ENCODE measurements around the gene RASAL3. TPM values are rescaled to one million over a fixed set of nuclear protein-coding genes. Genes with fewer than 3 reads are reported as not detected.

RASAL3 gene
- total RNA-seq, 1 experiment from 2014 or later, result 1.9 TPM

GRCh38 chr19:15456441-15456840 lies 7.9 kb downstream of the RASAL3 start:
- Mint-ChIP-seq H3K4me3 (peak overlapping the region; percentile 35 to 72), H3K36me3 (ENCODE audit: insufficient read depth in 1 of 3, low read depth in 3 of 3) (no peaks in the 10 kb centered on the region), H3K4me1 (peaks cover 7 to 21% of the 10 kb centered on the region in 2 experiments), H3K9me3 (no peaks in the 10 kb centered on the region; a peak in 4 of 5 replicates), H3K27ac (no peak overlapping the region), H3K27me3 (ENCODE audit: low read depth) (peaks cover 84% of the 10 kb centered on the region)
- Histone ChIP-seq H2AFZ (ENCODE audit: low read length) (no peak overlapping the region), H3T11ph (ENCODE audit: low read length) (no peak overlapping the region), H3K14ac (ENCODE audit: insufficient read depth, low read length) (no peak overlapping the region), H3K23me2 (ENCODE audit: insufficient read length, low read depth, low read length, poor library complexity, severe bottlenecking) (peaks cover 19% of the 10 kb centered on the region), H3K18ac (ENCODE audit: insufficient read length, low read depth, low read length) (no peak overlapping the region), H2AK5ac (ENCODE audit: insufficient read length, low read length) (no peak overlapping the region), H3K27me3 (ENCODE audit: insufficient read depth, low read length) (peaks cover 14% of the 10 kb centered on the region; the same call in 1 of the 2 replicates), H3K79me2 (ENCODE audit: insufficient read depth, low read length) (no peaks in the 10 kb centered on the region), H4K20me1 (ENCODE audit: control insufficient read depth, insufficient read depth, insufficient read length) (no peaks in the 10 kb centered on the region), H2BK20ac (ENCODE audit: low read depth, low read length, poor library complexity, severe bottlenecking) (no peak overlapping the region), H3K4me1 (ENCODE audit: insufficient read depth, low read length) (no peaks in the 10 kb centered on the region), H2BK5ac (ENCODE audit: insufficient read length, low read length) (no peak overlapping the region), H3K9ac (ENCODE audit: extremely low read depth, insufficient read length, low read length) (no peak overlapping the region), H3K79me1 (ENCODE audit: insufficient read depth, low read depth, low read length, poor library complexity, severe bottlenecking) (no peaks in the 10 kb centered on the region), H2BK120ac (ENCODE audit: low read depth, low read length, poor library complexity, severe bottlenecking) (no peak overlapping the region), H4K5ac (ENCODE audit: insufficient read length, low read depth, low read length) (no peak overlapping the region), H2BK12ac (ENCODE audit: insufficient read length, low read depth, low read length) (no peak overlapping the region), H2BK15ac (ENCODE audit: low read depth, low read length) (no peak overlapping the region), H3K56ac (ENCODE audit: insufficient read length, low read depth, low read length) (no peak overlapping the region), H3K27ac (ENCODE audit: insufficient read length, low read depth, low read length) (no peak overlapping the region), H3K4me2 (ENCODE audit: insufficient read depth, insufficient read length, low read length) (peak overlapping the region; percentile 39), H4K91ac (ENCODE audit: insufficient read length, low read depth, low read length) (no peak overlapping the region), H4K8ac (replicated peaks; ENCODE audit: insufficient read length, low read depth, low read length) (no peak overlapping the region), H3K23ac (ENCODE audit: insufficient read length, low read depth, low read length) (no peak overlapping the region), H3K4ac (ENCODE audit: low read depth, low read length) (no peak overlapping the region), H3K9me3 (ENCODE audit: control insufficient read depth, low read depth, low read length) (no peaks in the 10 kb centered on the region)
- DNase-seq, result no peak
- TF ChIP-seq CTCF (conservative IDR thresholded peaks at IDR 0.05), result no peak
- WGBS (ENCODE audit: extremely low coverage, insufficient read length, low lambda C conversion rate), result no CpG with 5 or more reads among the region's 14 CpGs
